HCT116 (cell line): Measurements from ENCODE around the gene ARL8B. TPM values are rescaled to one million over a fixed set of nuclear protein-coding genes. Genes with fewer than 3 reads are reported as not detected.

ENCODE experiments used
- ATAC-seq: fragments of 200-7000 bp; cut with Tn5 transposase; 2 replicates; pipeline ENCODE4 v1.9.1; 2020; ENCODE audit warnings: mild to moderate bottlenecking, moderate library complexity
- BruUV-seq: library from RNA; stranded (reverse); fragments of 400-500 nt; replicated peaks from 2 replicates; lab custom pipeline; 2021; lab: Mats Ljungman, UMichigan
- CTCF ChIA-PET: fragments of 300-600 bp; sonication (Branson Sonifier 250); formaldehyde crosslinking; loops from one replicate; lab custom pipeline; 2021; ENCODE audit warnings: antibody characterized with exemption; lab: Charles Lee
- POLR2A ChIA-PET: fragments of 300-600, 350-600 bp; sonication (Branson Sonifier 250); formaldehyde crosslinking; loops from one replicate; lab custom pipeline; 2021; ENCODE audit warnings: antibody characterized with exemption; lab: Charles Lee
- RAD21 ChIA-PET, 2 experiments: fragments of 300-600 bp; sonication (Branson Sonifier 250); formaldehyde crosslinking; loops; one replicate each; lab custom pipeline; 2023; ENCODE audit warnings: low total read pairs in 2 of 2; ENCODE audit not compliant: uncharacterized antibody in 2 of 2, unreplicated experiment in 2 of 2, low non-redundant PET in 1 of 2; lab: Charles Lee
- DNase-seq: peaks from one replicate; pipeline ENCODE4 v3.0.0-alpha.2; 2010; ENCODE audit warnings: low read depth, low spot score
- H2AFZ ChIP-seq: fragments of 200-600 bp; shearing (Covaris generic), sonication (generic); 2 replicates; pipeline ENCODE4 v1.6.1; 2017; ENCODE audit warnings: low read depth, mixed run types, mixed read lengths, antibody characterized with exemption, low read length; ENCODE audit not compliant: poor library complexity, severe bottlenecking
- H3K27ac ChIP-seq: 2 replicates; pipeline ENCODE4 v1.5.1; 2012; ENCODE audit warnings: low read depth, low read length
- H3K27me3 ChIP-seq: fragments of 200-600 bp; sonication (generic); 2 replicates; pipeline ENCODE4 v1.6.1; 2016; ENCODE audit warnings: mixed run types, low read length, mixed read lengths; ENCODE audit not compliant: insufficient read depth
- H3K36me3 ChIP-seq, 2 experiments: fragments of 200-500 bp in 1 of 2; fragments of 200-600 bp in 1 of 2; sonication (Bioruptor generic) in 1 of 2; sonication (generic) in 1 of 2; 2 replicates each; pipeline versions ENCODE4 v1.5.1 to v1.6.1; 2014 to 2016; ENCODE audit warnings: low read length in 2 of 2, inconsistent platforms in 1 of 2, mixed read lengths in 1 of 2, mixed run types in 1 of 2; ENCODE audit not compliant: insufficient read depth in 2 of 2, control insufficient read depth in 1 of 2
- H3K4me1 ChIP-seq, 2 experiments: fragments of 200-600 bp in 1 of 2; sonication (generic) in 1 of 2; 2 replicates each; pipeline versions ENCODE4 v1.5.1 to v1.6.1; 2012 to 2017; ENCODE audit warnings: low read length in 2 of 2, inconsistent platforms in 1 of 2, mild to moderate bottlenecking in 1 of 2, mixed read lengths in 1 of 2, mixed run types in 1 of 2, moderate library complexity in 1 of 2; ENCODE audit not compliant: insufficient read depth in 2 of 2, control insufficient read depth in 1 of 2
- H3K4me2 ChIP-seq: fragments of 200-600 bp; sonication (generic); 2 replicates; pipeline ENCODE4 v1.6.1; 2017; ENCODE audit warnings: mixed run types, low read length, mixed read lengths
- H3K4me3 ChIP-seq, 2 experiments: fragments of 200-600 bp in 1 of 2; sonication (generic) in 1 of 2; replicated peaks in 1 of 2; 2 replicates each; pipeline ENCODE4 v1.5.1; 2011 to 2016; ENCODE audit warnings: low read length in 2 of 2, control low read depth in 1 of 2, low read depth in 1 of 2, mild to moderate bottlenecking in 1 of 2, mixed read lengths in 1 of 2, mixed run types in 1 of 2
- H3K79me2 ChIP-seq: fragments of 200-600 bp; sonication (generic); 2 replicates; pipeline ENCODE4 v1.6.1; 2017; ENCODE audit warnings: mild to moderate bottlenecking, mixed run types, low read length, moderate library complexity, mixed read lengths; ENCODE audit not compliant: insufficient read depth
- H3K9ac ChIP-seq: fragments of 200-600 bp; sonication (generic); 2 replicates; pipeline ENCODE4 v1.6.1; 2016; ENCODE audit warnings: low read length, mixed read lengths
- H3K9me2 ChIP-seq: fragments of 200-600 bp; sonication (generic), shearing (Covaris generic); 2 replicates; pipeline ENCODE4 v1.6.1; 2017; ENCODE audit warnings: mixed run types, mild to moderate bottlenecking, moderate library complexity; ENCODE audit not compliant: insufficient read depth
- H3K9me3 ChIP-seq, 2 experiments: fragments of 200-500 bp in 1 of 2; fragments of 200-600 bp in 1 of 2; sonication (Bioruptor generic) in 1 of 2; sonication (generic) in 1 of 2; 2 replicates each; pipeline ENCODE4 v1.6.1; 2014 to 2017; ENCODE audit warnings: low read length in 2 of 2, mixed read lengths in 2 of 2, inconsistent platforms in 1 of 2, low read depth in 1 of 2, mild to moderate bottlenecking in 1 of 2, mixed run types in 1 of 2, moderate library complexity in 1 of 2; ENCODE audit not compliant: control insufficient read depth in 1 of 2, insufficient read depth in 1 of 2
- H4K20me1 ChIP-seq: fragments of 200-600 bp; sonication (generic), shearing (Covaris generic); 2 replicates; pipeline ENCODE4 v1.6.1; 2017; ENCODE audit warnings: mixed run types, mild to moderate bottlenecking, moderate library complexity; ENCODE audit not compliant: insufficient read depth
- ATF3 ChIP-seq: IDR thresholded peaks from 2 replicates; pipeline ENCODE4 v1.6.1; 2012
- CBX3 ChIP-seq: IDR thresholded peaks from 2 replicates; pipeline ENCODE4 v1.6.1; 2012; ENCODE audit warnings: low read depth
- CEBPB ChIP-seq: IDR thresholded peaks from 2 replicates; pipeline ENCODE4 v1.6.1; 2012; ENCODE audit warnings: low read depth
- CTCF ChIP-seq, 3 experiments: fragments of 200-600 bp in 1 of 3; sonication (generic) in 1 of 3; IDR thresholded peaks in 2 of 3; conservative IDR thresholded peaks in 1 of 3; 2 replicates each; pipeline ENCODE4 v1.5.1; 2012 to 2017; ENCODE audit warnings: low read depth in 2 of 3, low read length in 2 of 3, antibody characterized with exemption in 1 of 3, borderline replicate concordance in 1 of 3, control low read depth in 1 of 3, mild to moderate bottlenecking in 1 of 3, mixed read lengths in 1 of 3, mixed run types in 1 of 3, moderate library complexity in 1 of 3; ENCODE audit not compliant: insufficient read depth in 1 of 3
- EGR1 ChIP-seq: IDR thresholded peaks from 2 replicates; pipeline ENCODE4 v1.6.1; 2012; ENCODE audit warnings: low read depth
- EZH2 ChIP-seq: fragments of 200-600 bp; sonication (generic); IDR thresholded peaks from 2 replicates; pipeline ENCODE4 v1.6.1; 2017; ENCODE audit warnings: antibody characterized with exemption, mixed run types
- EZH2phosphoT487 ChIP-seq: fragments of 200-600 bp; IDR thresholded peaks from 2 replicates; pipeline ENCODE4 v1.6.1; 2018; ENCODE audit warnings: antibody characterized with exemption, borderline replicate concordance
- MAX ChIP-seq: IDR thresholded peaks from 2 replicates; pipeline ENCODE4 v1.6.1; 2012
- POLR2A ChIP-seq: IDR thresholded peaks from 2 replicates; pipeline ENCODE4 v1.7.0; 2011; ENCODE audit warnings: borderline replicate concordance; ENCODE audit not compliant: insufficient read depth, insufficient read length; ENCODE audit errors: extremely low read depth
- POLR2AphosphoS5 ChIP-seq: IDR thresholded peaks from 2 replicates; pipeline ENCODE4 v1.6.1; 2011; ENCODE audit warnings: mild to moderate bottlenecking, low read depth, low read length, moderate library complexity
- RAD21 ChIP-seq: IDR thresholded peaks from 2 replicates; pipeline ENCODE4 v1.6.1; 2012; ENCODE audit warnings: low read depth, mild to moderate bottlenecking
- REST ChIP-seq: IDR thresholded peaks from 2 replicates; pipeline ENCODE4 v1.6.1; 2012; ENCODE audit warnings: low read depth
- TCF7L2 ChIP-seq: IDR thresholded peaks from 2 replicates; pipeline ENCODE4 v1.7.0; 2011; ENCODE audit warnings: borderline replicate concordance, inconsistent platforms; ENCODE audit not compliant: insufficient read depth, insufficient read length; ENCODE audit errors: extremely low read depth
- YY1 ChIP-seq: IDR thresholded peaks from 2 replicates; pipeline ENCODE4 v1.6.1; 2011; ENCODE audit warnings: low read length, low read depth, moderate library complexity, mild to moderate bottlenecking; ENCODE audit not compliant: insufficient replicate concordance; ENCODE audit errors: extremely low read depth
- ZBTB33 ChIP-seq: IDR thresholded peaks from 2 replicates; pipeline ENCODE4 v1.6.1; 2011; ENCODE audit warnings: mild to moderate bottlenecking, low read length, moderate library complexity; ENCODE audit not compliant: insufficient replicate concordance; ENCODE audit errors: extremely low read depth
- intact Hi-C: fragments of 100-400 bp; cut with micrococcal nuclease; formaldehyde crosslinking; loops from 2 replicates; pipeline ENCODE4 v1.10.0; 2022
- total RNA-seq: library from RNA; stranded (reverse); gene quantifications from one replicate; pipeline ENCODE4 v1.2.1, GENCODE V29; 2021; ENCODE audit not compliant: unreplicated experiment

Gene ARL8B
- total RNA-seq, 1 experiment from 2014 or later, result 38.1 TPM

- Histone ChIP-seq H3K27me3 (no peaks in the 10 kb centered on the region), H3K4me2 (no peak overlapping the region), H3K79me2 (no peaks in the 10 kb centered on the region), H3K9ac (no peak overlapping the region), H3K9me3 (no peaks in the 10 kb centered on the region), H3K4me1 (no peaks in the 10 kb centered on the region), H2AFZ (no peak overlapping the region), H4K20me1 (no peaks in the 10 kb centered on the region), H3K27ac (no peak overlapping the region)
- ChIA-PET CTCF (no interaction called here), RAD21 (no interaction called here), POLR2A (no interaction called here)
- no peak for DNase-seq
- TF ChIP-seq CEBPB (no peak), TCF7L2 (no peak), CBX3 (no peak), EGR1 (no peak), YY1 (no peak), REST (no peak), ATF3 (no peak), EZH2phosphoT487 (no peak), EZH2 (no peak), POLR2AphosphoS5 (no peak), ZBTB33 (no peak), RAD21 (no peak), MAX (no peak), POLR2A (no peak), CTCF (IDR thresholded peaks at IDR 0.05 in 2 of 3, conservative IDR thresholded peaks at IDR 0.05 in 1 of 3; ENCODE audit: borderline replicate concordance in 1 of 3, insufficient read depth in 1 of 3, low read depth in 2 of 3, low read length in 2 of 3) (no peak)
- TF ChIP-seq, all 23 proteins: peak for 0
- no TSS peak for BruUV-seq
- H3K4me3 ChIP-seq, result no peak overlapping the region
- intact Hi-C loops, result no loop called here
- no peaks in the 10 kb centered on the region for H3K36me3 ChIP-seq
- no peak for ATAC-seq
- no peaks in the 10 kb centered on the region for H3K9me2 ChIP-seq
Measured at GRCh38 chr3:5078151-5078550, 43.9 kb upstream of the ARL8B start.
